ENCODE data around the gene TMEM98. TPM values are rescaled to one million over a fixed set of nuclear protein-coding genes. Genes with fewer than 3 reads are reported as not detected.

Gene TMEM98
- total and polyA plus RNA-seq, 9 of the 15 experiments (the other 6 are each of a cell fraction or from before 2014, with no cell fraction given): 33.5 to 164 (median 84.7) TPM

DNA sequence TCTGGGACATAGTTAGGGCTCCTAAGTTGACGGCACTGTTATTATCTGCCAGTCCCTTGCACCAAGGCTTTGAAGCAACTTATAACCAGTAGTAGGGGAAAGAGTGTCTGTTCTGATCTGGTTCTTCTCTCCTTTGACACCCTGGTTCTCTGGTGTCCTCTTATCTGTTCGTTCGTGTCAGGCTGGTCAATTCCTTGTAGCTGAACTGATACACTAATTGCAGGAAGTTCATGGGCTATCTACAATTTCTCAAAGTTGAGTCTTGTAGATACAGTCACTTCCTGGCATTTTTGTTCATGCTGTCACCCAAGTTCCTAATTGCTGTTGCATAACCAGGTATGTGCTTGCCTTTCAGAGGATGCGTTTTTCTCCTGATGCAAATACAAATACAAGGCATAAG, 33.7 kb upstream of the TMEM98 start (continued):
- TF ChIP-seq, protein P1, sequence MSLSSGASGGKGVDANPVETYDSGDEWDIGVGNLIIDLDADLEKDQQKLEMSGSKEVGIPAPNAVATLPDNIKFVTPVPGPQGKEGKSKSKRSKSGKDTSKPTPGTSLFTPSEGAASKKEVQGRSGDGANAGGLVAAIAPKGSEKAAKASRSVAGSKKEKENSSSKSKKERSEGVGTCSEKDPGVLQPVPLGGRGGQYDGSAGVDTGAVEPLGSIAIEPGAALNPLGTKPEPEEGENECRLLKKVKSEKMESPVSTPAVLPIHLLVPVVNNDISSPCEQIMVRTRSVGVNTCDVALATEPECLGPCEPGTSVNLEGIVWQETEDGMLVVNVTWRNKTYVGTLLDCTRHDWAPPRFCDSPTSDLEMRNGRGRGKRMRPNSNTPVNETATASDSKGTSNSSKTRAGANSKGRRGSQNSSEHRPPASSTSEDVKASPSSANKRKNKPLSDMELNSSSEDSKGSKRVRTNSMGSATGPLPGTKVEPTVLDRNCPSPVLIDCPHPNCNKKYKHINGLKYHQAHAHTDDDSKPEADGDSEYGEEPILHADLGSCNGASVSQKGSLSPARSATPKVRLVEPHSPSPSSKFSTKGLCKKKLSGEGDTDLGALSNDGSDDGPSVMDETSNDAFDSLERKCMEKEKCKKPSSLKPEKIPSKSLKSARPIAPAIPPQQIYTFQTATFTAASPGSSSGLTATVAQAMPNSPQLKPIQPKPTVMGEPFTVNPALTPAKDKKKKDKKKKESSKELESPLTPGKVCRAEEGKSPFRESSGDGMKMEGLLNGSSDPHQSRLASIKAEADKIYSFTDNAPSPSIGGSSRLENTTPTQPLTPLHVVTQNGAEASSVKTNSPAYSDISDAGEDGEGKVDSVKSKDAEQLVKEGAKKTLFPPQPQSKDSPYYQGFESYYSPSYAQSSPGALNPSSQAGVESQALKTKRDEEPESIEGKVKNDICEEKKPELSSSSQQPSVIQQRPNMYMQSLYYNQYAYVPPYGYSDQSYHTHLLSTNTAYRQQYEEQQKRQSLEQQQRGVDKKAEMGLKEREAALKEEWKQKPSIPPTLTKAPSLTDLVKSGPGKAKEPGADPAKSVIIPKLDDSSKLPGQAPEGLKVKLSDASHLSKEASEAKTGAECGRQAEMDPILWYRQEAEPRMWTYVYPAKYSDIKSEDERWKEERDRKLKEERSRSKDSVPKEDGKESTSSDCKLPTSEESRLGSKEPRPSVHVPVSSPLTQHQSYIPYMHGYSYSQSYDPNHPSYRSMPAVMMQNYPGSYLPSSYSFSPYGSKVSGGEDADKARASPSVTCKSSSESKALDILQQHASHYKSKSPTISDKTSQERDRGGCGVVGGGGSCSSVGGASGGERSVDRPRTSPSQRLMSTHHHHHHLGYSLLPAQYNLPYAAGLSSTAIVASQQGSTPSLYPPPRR (CRISPR knock-in tag; IDR thresholded peaks at IDR 0.05; ENCODE audit: borderline replicate concordance): no peak
- no peak for TF ChIP-seq RBM34 (IDR thresholded peaks at IDR 0.05; ENCODE audit: borderline replicate concordance, insufficient read depth, low read length)
- no peak for TF ChIP-seq RBM15 (IDR thresholded peaks at IDR 0.05; ENCODE audit: insufficient read depth, low read length)
- no peak for TF ChIP-seq NR4A1 (CRISPR knock-in tag; IDR thresholded peaks at IDR 0.05)
- no peak for TF ChIP-seq NR4A1 (tag; IDR thresholded peaks at IDR 0.05)
- TF ChIP-seq MTA2 (IDR thresholded peaks at IDR 0.05; ENCODE audit: low read depth): peak; percentile 51; the same call in 1 of the 2 replicates
- no peak for TF ChIP-seq PTTG1 (tag; IDR thresholded peaks at IDR 0.05; ENCODE audit: low read depth)
- peak; percentile 66 for TF ChIP-seq STAT5A (IDR thresholded peaks at IDR 0.05; ENCODE audit: borderline replicate concordance, low read length)
- TF ChIP-seq, protein P2, sequence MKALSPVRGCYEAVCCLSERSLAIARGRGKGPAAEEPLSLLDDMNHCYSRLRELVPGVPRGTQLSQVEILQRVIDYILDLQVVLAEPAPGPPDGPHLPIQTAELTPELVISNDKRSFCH (CRISPR knock-in tag; IDR thresholded peaks at IDR 0.05): no peak
- TF ChIP-seq, protein P2 (tag; IDR thresholded peaks at IDR 0.05): no peak
- TF ChIP-seq SLC30A9 (CRISPR knock-in tag; IDR thresholded peaks at IDR 0.05): no peak
- TF ChIP-seq ZNF146 (CRISPR knock-in tag; IDR thresholded peaks at IDR 0.05; ENCODE audit: unreplicated experiment): no peak
- no peak for TF ChIP-seq TAF1 (IDR thresholded peaks at IDR 0.05; ENCODE audit: control insufficient read depth, extremely low read depth, insufficient read depth, low read length, severe bottlenecking)
- no peak for TF ChIP-seq XRCC3 (IDR thresholded peaks at IDR 0.05)
- peak; percentile 76 for TF ChIP-seq KLF16 (IDR thresholded peaks at IDR 0.05)
- no peak for TF ChIP-seq MTA3 (IDR thresholded peaks at IDR 0.05; ENCODE audit: borderline replicate concordance)
- no peak for TF ChIP-seq ZBTB17 (CRISPR knock-in tag; IDR thresholded peaks at IDR 0.05)
- TF ChIP-seq ZNF431 (CRISPR knock-in tag; IDR thresholded peaks at IDR 0.05): no peak
- TF ChIP-seq, protein P3, sequence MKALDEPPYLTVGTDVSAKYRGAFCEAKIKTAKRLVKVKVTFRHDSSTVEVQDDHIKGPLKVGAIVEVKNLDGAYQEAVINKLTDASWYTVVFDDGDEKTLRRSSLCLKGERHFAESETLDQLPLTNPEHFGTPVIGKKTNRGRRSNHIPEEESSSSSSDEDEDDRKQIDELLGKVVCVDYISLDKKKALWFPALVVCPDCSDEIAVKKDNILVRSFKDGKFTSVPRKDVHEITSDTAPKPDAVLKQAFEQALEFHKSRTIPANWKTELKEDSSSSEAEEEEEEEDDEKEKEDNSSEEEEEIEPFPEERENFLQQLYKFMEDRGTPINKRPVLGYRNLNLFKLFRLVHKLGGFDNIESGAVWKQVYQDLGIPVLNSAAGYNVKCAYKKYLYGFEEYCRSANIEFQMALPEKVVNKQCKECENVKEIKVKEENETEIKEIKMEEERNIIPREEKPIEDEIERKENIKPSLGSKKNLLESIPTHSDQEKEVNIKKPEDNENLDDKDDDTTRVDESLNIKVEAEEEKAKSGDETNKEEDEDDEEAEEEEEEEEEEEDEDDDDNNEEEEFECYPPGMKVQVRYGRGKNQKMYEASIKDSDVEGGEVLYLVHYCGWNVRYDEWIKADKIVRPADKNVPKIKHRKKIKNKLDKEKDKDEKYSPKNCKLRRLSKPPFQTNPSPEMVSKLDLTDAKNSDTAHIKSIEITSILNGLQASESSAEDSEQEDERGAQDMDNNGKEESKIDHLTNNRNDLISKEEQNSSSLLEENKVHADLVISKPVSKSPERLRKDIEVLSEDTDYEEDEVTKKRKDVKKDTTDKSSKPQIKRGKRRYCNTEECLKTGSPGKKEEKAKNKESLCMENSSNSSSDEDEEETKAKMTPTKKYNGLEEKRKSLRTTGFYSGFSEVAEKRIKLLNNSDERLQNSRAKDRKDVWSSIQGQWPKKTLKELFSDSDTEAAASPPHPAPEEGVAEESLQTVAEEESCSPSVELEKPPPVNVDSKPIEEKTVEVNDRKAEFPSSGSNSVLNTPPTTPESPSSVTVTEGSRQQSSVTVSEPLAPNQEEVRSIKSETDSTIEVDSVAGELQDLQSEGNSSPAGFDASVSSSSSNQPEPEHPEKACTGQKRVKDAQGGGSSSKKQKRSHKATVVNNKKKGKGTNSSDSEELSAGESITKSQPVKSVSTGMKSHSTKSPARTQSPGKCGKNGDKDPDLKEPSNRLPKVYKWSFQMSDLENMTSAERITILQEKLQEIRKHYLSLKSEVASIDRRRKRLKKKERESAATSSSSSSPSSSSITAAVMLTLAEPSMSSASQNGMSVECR (CRISPR knock-in tag; IDR thresholded peaks at IDR 0.05): no peak
- TF ChIP-seq CREM (IDR thresholded peaks at IDR 0.05; ENCODE audit: low read depth): peak; percentile 73
- no peak for TF ChIP-seq ZFPM2 (CRISPR knock-in tag; IDR thresholded peaks at IDR 0.05)
- TF ChIP-seq CBX2 (IDR thresholded peaks at IDR 0.05; ENCODE audit: insufficient read depth, low read length, poor library complexity, severe bottlenecking): no peak

All from K562 (cell line).